Measurements from ENCODE around the gene BPHL.
"Not testable (repeated sequence)": the region's sequence is repeated elsewhere in the genome, so short reads cannot be mapped to it uniquely, and the experiment has no call there.

Gene BPHL

GRCh38 chr6:3186974-3187382 lies 68.5 kb downstream of the BPHL start:
- DNase-seq, result no peak

GRCh38 chr6:3188262-3188661 lies 69.8 kb downstream of the BPHL start:
- no peak for DNase-seq

- DNase-seq, result not testable (repeated sequence)
These were observed 70.7 kb downstream of the BPHL start for GRCh38 chr6:3189192-3189591.

GRCh38 chr6:3190056-3190455 lies 71.5 kb downstream of the BPHL start:
- no peak for DNase-seq

- no peak for DNase-seq
These were observed 72.3 kb downstream of the BPHL start for GRCh38 chr6:3190779-3191178.

GRCh38 chr6:3193102-3193849 lies 74.8 kb downstream of the BPHL start:
- no peak for DNase-seq

GRCh38 chr6:3194535-3195419 lies 76.3 kb downstream of the BPHL start:
- peak; percentile 78 for DNase-seq

- DNase-seq, result no peak
These were observed 76.8 kb downstream of the BPHL start for GRCh38 chr6:3195420-3195694.

- DNase-seq, result peak; percentile 97
These were observed 77.4 kb downstream of the BPHL start for GRCh38 chr6:3195695-3196497.

GRCh38 chr6:3196770-3197169 lies 78.3 kb downstream of the BPHL start:
- peak; percentile 4 for DNase-seq

- DNase-seq, result not testable (repeated sequence)
These were observed 79.2 kb downstream of the BPHL start for GRCh38 chr6:3197734-3198133.

GRCh38 chr6:3199382-3199781 lies 80.9 kb downstream of the BPHL start:
- DNase-seq, result no peak

GRCh38 chr6:3200682-3201081 lies 82.2 kb downstream of the BPHL start:
- no peak for DNase-seq

GRCh38 chr6:3201388-3201787 lies 82.9 kb downstream of the BPHL start:
- DNase-seq, result no peak
